ENCODE results near the gene PACS1.

Gene PACS1

GRCh38 chr11:66187453-66187852 is 117.4 kb downstream of the PACS1 start:
- DNase-seq (ENCODE audit: low read depth) = no peak

- no peak for DNase-seq (ENCODE audit: low read depth)
Measured at GRCh38 chr11:66188580-66188979, 118.5 kb downstream of the PACS1 start.

GRCh38 chr11:66189031-66189745 is 119.1 kb downstream of the PACS1 start:
- no peak for DNase-seq (ENCODE audit: low read depth)

- no peak for DNase-seq (ENCODE audit: low read depth)
Measured at GRCh38 chr11:66190786-66191185, 120.7 kb downstream of the PACS1 start.

- no peak for DNase-seq (ENCODE audit: low read depth)
Measured at GRCh38 chr11:66192181-66192863, 122.2 kb downstream of the PACS1 start.

- no peak for DNase-seq (ENCODE audit: low read depth)
Measured at GRCh38 chr11:66194391-66194790, 124.3 kb downstream of the PACS1 start.

- no peak for DNase-seq (ENCODE audit: low read depth)
Measured at GRCh38 chr11:66195867-66196266, 125.8 kb downstream of the PACS1 start.

- no peak for DNase-seq (ENCODE audit: low read depth)
Measured at GRCh38 chr11:66203847-66204246, 133.8 kb downstream of the PACS1 start.

GRCh38 chr11:66204412-66204811 is 134.3 kb downstream of the PACS1 start:
- no peak for DNase-seq (ENCODE audit: low read depth)

- no peak for DNase-seq (ENCODE audit: low read depth)
Measured at GRCh38 chr11:66207816-66208215, 137.7 kb downstream of the PACS1 start.

GRCh38 chr11:66211100-66211499 is 141.0 kb downstream of the PACS1 start:
- DNase-seq (ENCODE audit: low read depth) = no peak

- DNase-seq (ENCODE audit: low read depth) = no peak
Measured at GRCh38 chr11:66216911-66217310, 146.8 kb downstream of the PACS1 start.

- DNase-seq (ENCODE audit: low read depth) = no peak
Measured at GRCh38 chr11:66218036-66218435, 148.0 kb downstream of the PACS1 start.

- no peak for DNase-seq (ENCODE audit: low read depth)
Measured at GRCh38 chr11:66218846-66219620, 149.0 kb downstream of the PACS1 start.

- DNase-seq (ENCODE audit: low read depth) = no peak
Measured at GRCh38 chr11:66219846-66220565, 149.9 kb downstream of the PACS1 start.

- DNase-seq (ENCODE audit: low read depth) = no peak
Measured at GRCh38 chr11:66220566-66220935, 150.5 kb downstream of the PACS1 start.

GRCh38 chr11:66221012-66221411 is 150.9 kb downstream of the PACS1 start:
- DNase-seq (ENCODE audit: low read depth) = no peak

- DNase-seq (ENCODE audit: low read depth) = no peak
Measured at GRCh38 chr11:66221726-66222236, 151.7 kb downstream of the PACS1 start.

GRCh38 chr11:66222358-66223149 is 152.5 kb downstream of the PACS1 start:
- peak; percentile 79 for DNase-seq (ENCODE audit: low read depth)

- DNase-seq (ENCODE audit: low read depth) = no peak
Measured at GRCh38 chr11:66224226-66224855, 154.3 kb downstream of the PACS1 start.

- DNase-seq (ENCODE audit: low read depth) = no peak
Measured at GRCh38 chr11:66225066-66225465, 155.0 kb downstream of the PACS1 start.

All from stromal cell of bone marrow (primary cell).